ENCODE results near the gene NPAS3. TPM values are rescaled to one million over a fixed set of nuclear protein-coding genes. Genes with fewer than 3 reads are reported as not detected.

NPAS3 gene
- total RNA-seq, 1 experiment from 2014 or later, result not detected

DNA sequence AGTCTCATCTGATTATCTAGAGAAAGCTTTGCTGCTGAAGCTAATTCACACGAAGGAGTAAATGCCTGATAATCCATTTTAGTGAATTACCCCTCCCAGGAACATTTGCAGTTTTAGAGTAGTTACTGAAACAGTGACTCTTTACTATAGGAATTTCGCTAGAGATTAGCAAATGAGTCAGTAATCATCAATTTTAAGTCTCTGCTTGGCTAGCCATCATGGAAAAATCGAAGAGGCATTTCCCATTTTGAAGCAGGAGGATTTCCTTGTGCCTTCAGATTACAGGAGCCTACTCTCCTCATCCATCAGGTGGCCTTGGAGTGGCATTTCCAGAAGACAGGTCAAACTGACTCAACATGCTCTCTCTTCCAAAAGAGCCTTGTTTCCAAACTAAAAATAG, 857.7 kb downstream of the NPAS3 start:
- no peaks in the 10 kb centered on the region for H4K20me1 ChIP-seq (ENCODE audit: insufficient read depth)
- H2AFZ ChIP-seq (ENCODE audit: low read depth, low read length, poor library complexity, severe bottlenecking), result no peak overlapping the region
- no peak for ATAC-seq
- H3K9me2 ChIP-seq (ENCODE audit: insufficient read depth), result no peaks in the 10 kb centered on the region
- TF ChIP-seq SRF (IDR thresholded peaks at IDR 0.05; ENCODE audit: low read depth) (no peak), SIN3A (IDR thresholded peaks at IDR 0.05; ENCODE audit: low read depth) (no peak), TCF7L2 (IDR thresholded peaks at IDR 0.05; ENCODE audit: borderline replicate concordance, extremely low read depth, insufficient read depth, insufficient read length) (no peak), ZNF274 (IDR thresholded peaks at IDR 0.05; ENCODE audit: low read depth, low read length) (no peak), SP1 (IDR thresholded peaks at IDR 0.05; ENCODE audit: low read depth) (no peak), ZFX (IDR thresholded peaks at IDR 0.05) (no peak), ELF1 (IDR thresholded peaks at IDR 0.05; ENCODE audit: borderline replicate concordance, low read depth) (no peak)
- TF ChIP-seq, protein P1, sequence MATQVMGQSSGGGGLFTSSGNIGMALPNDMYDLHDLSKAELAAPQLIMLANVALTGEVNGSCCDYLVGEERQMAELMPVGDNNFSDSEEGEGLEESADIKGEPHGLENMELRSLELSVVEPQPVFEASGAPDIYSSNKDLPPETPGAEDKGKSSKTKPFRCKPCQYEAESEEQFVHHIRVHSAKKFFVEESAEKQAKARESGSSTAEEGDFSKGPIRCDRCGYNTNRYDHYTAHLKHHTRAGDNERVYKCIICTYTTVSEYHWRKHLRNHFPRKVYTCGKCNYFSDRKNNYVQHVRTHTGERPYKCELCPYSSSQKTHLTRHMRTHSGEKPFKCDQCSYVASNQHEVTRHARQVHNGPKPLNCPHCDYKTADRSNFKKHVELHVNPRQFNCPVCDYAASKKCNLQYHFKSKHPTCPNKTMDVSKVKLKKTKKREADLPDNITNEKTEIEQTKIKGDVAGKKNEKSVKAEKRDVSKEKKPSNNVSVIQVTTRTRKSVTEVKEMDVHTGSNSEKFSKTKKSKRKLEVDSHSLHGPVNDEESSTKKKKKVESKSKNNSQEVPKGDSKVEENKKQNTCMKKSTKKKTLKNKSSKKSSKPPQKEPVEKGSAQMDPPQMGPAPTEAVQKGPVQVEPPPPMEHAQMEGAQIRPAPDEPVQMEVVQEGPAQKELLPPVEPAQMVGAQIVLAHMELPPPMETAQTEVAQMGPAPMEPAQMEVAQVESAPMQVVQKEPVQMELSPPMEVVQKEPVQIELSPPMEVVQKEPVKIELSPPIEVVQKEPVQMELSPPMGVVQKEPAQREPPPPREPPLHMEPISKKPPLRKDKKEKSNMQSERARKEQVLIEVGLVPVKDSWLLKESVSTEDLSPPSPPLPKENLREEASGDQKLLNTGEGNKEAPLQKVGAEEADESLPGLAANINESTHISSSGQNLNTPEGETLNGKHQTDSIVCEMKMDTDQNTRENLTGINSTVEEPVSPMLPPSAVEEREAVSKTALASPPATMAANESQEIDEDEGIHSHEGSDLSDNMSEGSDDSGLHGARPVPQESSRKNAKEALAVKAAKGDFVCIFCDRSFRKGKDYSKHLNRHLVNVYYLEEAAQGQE (IDR thresholded peaks at IDR 0.05; ENCODE audit: low read depth), result no peak
- TF ChIP-seq, protein P2, sequence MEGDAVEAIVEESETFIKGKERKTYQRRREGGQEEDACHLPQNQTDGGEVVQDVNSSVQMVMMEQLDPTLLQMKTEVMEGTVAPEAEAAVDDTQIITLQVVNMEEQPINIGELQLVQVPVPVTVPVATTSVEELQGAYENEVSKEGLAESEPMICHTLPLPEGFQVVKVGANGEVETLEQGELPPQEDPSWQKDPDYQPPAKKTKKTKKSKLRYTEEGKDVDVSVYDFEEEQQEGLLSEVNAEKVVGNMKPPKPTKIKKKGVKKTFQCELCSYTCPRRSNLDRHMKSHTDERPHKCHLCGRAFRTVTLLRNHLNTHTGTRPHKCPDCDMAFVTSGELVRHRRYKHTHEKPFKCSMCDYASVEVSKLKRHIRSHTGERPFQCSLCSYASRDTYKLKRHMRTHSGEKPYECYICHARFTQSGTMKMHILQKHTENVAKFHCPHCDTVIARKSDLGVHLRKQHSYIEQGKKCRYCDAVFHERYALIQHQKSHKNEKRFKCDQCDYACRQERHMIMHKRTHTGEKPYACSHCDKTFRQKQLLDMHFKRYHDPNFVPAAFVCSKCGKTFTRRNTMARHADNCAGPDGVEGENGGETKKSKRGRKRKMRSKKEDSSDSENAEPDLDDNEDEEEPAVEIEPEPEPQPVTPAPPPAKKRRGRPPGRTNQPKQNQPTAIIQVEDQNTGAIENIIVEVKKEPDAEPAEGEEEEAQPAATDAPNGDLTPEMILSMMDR (IDR thresholded peaks at IDR 0.05 in 2 of 3, conservative IDR thresholded peaks at IDR 0.05 in 1 of 3; ENCODE audit: borderline replicate concordance in 1 of 3, insufficient read depth in 1 of 3, low read depth in 2 of 3, low read length in 2 of 3), result no peak
- TF ChIP-seq, protein P3, sequence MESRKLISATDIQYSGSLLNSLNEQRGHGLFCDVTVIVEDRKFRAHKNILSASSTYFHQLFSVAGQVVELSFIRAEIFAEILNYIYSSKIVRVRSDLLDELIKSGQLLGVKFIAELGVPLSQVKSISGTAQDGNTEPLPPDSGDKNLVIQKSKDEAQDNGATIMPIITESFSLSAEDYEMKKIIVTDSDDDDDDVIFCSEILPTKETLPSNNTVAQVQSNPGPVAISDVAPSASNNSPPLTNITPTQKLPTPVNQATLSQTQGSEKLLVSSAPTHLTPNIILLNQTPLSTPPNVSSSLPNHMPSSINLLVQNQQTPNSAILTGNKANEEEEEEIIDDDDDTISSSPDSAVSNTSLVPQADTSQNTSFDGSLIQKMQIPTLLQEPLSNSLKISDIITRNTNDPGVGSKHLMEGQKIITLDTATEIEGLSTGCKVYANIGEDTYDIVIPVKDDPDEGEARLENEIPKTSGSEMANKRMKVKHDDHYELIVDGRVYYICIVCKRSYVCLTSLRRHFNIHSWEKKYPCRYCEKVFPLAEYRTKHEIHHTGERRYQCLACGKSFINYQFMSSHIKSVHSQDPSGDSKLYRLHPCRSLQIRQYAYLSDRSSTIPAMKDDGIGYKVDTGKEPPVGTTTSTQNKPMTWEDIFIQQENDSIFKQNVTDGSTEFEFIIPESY (IDR thresholded peaks at IDR 0.05; ENCODE audit: extremely low read depth, insufficient replicate concordance, low read length), result no peak
- TF ChIP-seq, protein P4, sequence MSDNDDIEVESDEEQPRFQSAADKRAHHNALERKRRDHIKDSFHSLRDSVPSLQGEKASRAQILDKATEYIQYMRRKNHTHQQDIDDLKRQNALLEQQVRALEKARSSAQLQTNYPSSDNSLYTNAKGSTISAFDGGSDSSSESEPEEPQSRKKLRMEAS (IDR thresholded peaks at IDR 0.05), result no peak
- RAD21 ChIA-PET (ENCODE audit: low non-redundant PET in 1 of 2, low total read pairs in 2 of 2, uncharacterized antibody in 2 of 2, unreplicated experiment in 2 of 2), result no interaction called here
- H3K4me2 ChIP-seq (ENCODE audit: low read length), result no peak overlapping the region
- intact Hi-C loops (cut with micrococcal nuclease), result no loop called here
- DNase-seq (ENCODE audit: low read depth, low spot score), result no peak
- H3K4me1 ChIP-seq (ENCODE audit: control insufficient read depth in 1 of 2, insufficient read depth in 2 of 2, low read length in 2 of 2), result peaks cover 3 to 6% of the 10 kb centered on the region in 2 experiments; a peak in 1 of 4 replicates
- POLR2A ChIA-PET, result no interaction called here
- no peaks in the 10 kb centered on the region for H3K9me3 ChIP-seq (ENCODE audit: control insufficient read depth in 1 of 2, insufficient read depth in 1 of 2, low read depth in 1 of 2, low read length in 2 of 2)
- no peak overlapping the region for H3K4me3 ChIP-seq (replicated peaks in 1 of 2; ENCODE audit: low read depth in 1 of 2, low read length in 2 of 2)
- H3K27me3 ChIP-seq (ENCODE audit: insufficient read depth, low read length), result peaks cover 49% of the 10 kb centered on the region
- H3K27ac ChIP-seq (ENCODE audit: low read depth, low read length), result no peak overlapping the region
- BruUV-seq (replicated peaks), result no TSS peak
- no peaks in the 10 kb centered on the region for H3K79me2 ChIP-seq (ENCODE audit: insufficient read depth, low read length)
- no peaks in the 10 kb centered on the region for H3K36me3 ChIP-seq (ENCODE audit: control insufficient read depth in 1 of 2, insufficient read depth in 2 of 2, low read length in 2 of 2)
- no peak overlapping the region for H3K9ac ChIP-seq (ENCODE audit: low read length)
- CTCF ChIA-PET, result no interaction called here
